ENCODE measurements around the gene PEPD. TPM values are rescaled to one million over a fixed set of nuclear protein-coding genes. Genes with fewer than 3 reads are reported as not detected.

The PEPD gene
- total RNA-seq, 1 experiment from 2014 or later, result 83.1 TPM

DNA sequence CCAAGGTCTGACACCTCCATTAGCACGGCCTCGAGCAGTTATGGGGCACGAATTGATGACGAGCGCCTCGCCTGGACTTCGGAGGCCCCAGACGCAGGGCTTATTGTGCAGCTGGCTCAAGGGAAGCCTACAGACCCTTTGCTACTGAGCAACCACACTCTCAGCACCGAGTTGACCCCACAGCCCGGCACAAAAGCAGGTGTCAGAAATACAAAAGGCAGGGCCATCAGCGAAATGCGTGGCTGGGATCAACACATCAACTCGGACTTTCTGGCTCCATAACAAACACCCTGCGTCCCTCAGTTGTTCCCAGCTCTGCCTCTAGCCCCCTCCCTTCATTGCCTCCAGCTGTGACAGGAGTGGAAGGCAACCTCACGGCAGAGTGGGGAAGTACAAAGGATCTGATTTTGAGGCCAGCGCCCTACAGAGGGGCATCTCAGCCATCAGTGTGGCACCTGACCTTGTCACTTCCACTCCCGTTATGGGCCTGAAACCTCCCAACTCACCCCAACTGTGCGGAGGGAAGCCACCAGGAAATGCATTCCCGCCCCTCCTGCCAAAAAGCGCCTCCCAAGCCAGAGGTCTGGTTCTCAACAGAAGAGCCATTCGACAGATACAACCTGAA is 18.0 kb downstream of the PEPD start (continued):
- TF ChIP-seq ZNF281 (CRISPR knock-in tag; IDR thresholded peaks at IDR 0.05) (no peak), NR3C1 (CRISPR knock-in tag; conservative IDR thresholded peaks at IDR 0.05; ENCODE audit: low read depth) (no peak), JAZF1 (CRISPR knock-in tag; IDR thresholded peaks at IDR 0.05) (no peak), ZMAT4 (CRISPR knock-in tag; IDR thresholded peaks at IDR 0.05) (no peak), ZNF425 (CRISPR knock-in tag; conservative IDR thresholded peaks at IDR 0.05) (no peak), EMX1 (CRISPR knock-in tag; IDR thresholded peaks at IDR 0.05) (no peak), RELA (CRISPR knock-in tag; IDR thresholded peaks at IDR 0.05; ENCODE audit: borderline replicate concordance) (no peak), HMGXB4 (CRISPR knock-in tag; IDR thresholded peaks at IDR 0.05) (no peak)
- TF ChIP-seq, protein P1, sequence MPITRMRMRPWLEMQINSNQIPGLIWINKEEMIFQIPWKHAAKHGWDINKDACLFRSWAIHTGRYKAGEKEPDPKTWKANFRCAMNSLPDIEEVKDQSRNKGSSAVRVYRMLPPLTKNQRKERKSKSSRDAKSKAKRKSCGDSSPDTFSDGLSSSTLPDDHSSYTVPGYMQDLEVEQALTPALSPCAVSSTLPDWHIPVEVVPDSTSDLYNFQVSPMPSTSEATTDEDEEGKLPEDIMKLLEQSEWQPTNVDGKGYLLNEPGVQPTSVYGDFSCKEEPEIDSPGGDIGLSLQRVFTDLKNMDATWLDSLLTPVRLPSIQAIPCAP (CRISPR knock-in tag; IDR thresholded peaks at IDR 0.05), result no peak
- TF ChIP-seq, protein P2, sequence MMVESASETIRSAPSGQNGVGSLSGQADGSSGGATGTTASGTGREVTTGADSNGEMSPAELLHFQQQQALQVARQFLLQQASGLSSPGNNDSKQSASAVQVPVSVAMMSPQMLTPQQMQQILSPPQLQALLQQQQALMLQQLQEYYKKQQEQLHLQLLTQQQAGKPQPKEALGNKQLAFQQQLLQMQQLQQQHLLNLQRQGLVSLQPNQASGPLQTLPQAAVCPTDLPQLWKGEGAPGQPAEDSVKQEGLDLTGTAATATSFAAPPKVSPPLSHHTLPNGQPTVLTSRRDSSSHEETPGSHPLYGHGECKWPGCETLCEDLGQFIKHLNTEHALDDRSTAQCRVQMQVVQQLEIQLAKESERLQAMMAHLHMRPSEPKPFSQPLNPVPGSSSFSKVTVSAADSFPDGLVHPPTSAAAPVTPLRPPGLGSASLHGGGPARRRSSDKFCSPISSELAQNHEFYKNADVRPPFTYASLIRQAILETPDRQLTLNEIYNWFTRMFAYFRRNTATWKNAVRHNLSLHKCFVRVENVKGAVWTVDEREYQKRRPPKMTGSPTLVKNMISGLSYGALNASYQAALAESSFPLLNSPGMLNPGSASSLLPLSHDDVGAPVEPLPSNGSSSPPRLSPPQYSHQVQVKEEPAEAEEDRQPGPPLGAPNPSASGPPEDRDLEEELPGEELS (CRISPR knock-in tag; IDR thresholded peaks at IDR 0.05), result no peak
- TF ChIP-seq, protein P3, sequence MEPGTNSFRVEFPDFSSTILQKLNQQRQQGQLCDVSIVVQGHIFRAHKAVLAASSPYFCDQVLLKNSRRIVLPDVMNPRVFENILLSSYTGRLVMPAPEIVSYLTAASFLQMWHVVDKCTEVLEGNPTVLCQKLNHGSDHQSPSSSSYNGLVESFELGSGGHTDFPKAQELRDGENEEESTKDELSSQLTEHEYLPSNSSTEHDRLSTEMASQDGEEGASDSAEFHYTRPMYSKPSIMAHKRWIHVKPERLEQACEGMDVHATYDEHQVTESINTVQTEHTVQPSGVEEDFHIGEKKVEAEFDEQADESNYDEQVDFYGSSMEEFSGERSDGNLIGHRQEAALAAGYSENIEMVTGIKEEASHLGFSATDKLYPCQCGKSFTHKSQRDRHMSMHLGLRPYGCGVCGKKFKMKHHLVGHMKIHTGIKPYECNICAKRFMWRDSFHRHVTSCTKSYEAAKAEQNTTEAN (CRISPR knock-in tag; IDR thresholded peaks at IDR 0.05), result no peak

GRCh38 chr19:33503030-33503429 is 18.6 kb downstream of the PEPD start:
- ChIA-PET POLR2A (no interaction called here), CTCF (interaction anchor here (1.2 kb wide), 1 partner anchor 72 kb away, joined by 4 read pairs; no protein-coding TSS in a partner anchor)
- Mint-ChIP-seq H3K9me3 (no peaks in the 10 kb centered on the region), H3K4me1 (peaks cover 6% of the 10 kb centered on the region), H3K27me3 (ENCODE audit: low read depth) (no peaks in the 10 kb centered on the region), H3K4me3 (no peak overlapping the region), H3K27ac (no peak overlapping the region), H3K36me3 (no peaks in the 10 kb centered on the region)
- no peak for ATAC-seq
- DNase-seq (ENCODE audit: low spot score), result no peak
- TF ChIP-seq ZNF532 (CRISPR knock-in tag; IDR thresholded peaks at IDR 0.05; ENCODE audit: borderline replicate concordance) (no peak), NR1H2 (CRISPR knock-in tag; IDR thresholded peaks at IDR 0.05) (no peak), USF2 (CRISPR knock-in tag; IDR thresholded peaks at IDR 0.05) (no peak), NR3C1 (CRISPR knock-in tag; conservative IDR thresholded peaks at IDR 0.05; ENCODE audit: low read depth) (no peak)

Measured in WTC11 (cell line).